ENCODE measurements around the gene EDA.

Gene EDA

DNA sequence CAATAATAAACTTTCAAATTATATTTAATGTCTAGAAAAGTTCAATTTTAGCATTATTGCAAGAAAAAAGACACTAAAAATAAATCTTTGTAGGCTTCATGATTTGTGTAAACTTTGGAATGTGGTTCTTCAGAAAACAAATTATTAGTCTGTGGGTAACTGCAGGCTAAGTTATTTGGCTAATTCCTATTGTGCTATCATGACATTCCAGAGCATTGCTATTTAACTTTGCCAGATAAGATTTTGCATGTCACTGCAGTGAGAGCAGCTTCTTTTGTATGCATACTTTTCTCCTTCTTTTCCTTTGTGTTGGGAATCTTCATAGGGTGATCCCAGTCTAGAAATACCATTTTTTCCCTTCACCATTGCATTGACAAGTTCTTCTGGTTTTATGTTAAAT, 303.8 kb downstream of the EDA start:
- TF ChIP-seq, protein P1, sequence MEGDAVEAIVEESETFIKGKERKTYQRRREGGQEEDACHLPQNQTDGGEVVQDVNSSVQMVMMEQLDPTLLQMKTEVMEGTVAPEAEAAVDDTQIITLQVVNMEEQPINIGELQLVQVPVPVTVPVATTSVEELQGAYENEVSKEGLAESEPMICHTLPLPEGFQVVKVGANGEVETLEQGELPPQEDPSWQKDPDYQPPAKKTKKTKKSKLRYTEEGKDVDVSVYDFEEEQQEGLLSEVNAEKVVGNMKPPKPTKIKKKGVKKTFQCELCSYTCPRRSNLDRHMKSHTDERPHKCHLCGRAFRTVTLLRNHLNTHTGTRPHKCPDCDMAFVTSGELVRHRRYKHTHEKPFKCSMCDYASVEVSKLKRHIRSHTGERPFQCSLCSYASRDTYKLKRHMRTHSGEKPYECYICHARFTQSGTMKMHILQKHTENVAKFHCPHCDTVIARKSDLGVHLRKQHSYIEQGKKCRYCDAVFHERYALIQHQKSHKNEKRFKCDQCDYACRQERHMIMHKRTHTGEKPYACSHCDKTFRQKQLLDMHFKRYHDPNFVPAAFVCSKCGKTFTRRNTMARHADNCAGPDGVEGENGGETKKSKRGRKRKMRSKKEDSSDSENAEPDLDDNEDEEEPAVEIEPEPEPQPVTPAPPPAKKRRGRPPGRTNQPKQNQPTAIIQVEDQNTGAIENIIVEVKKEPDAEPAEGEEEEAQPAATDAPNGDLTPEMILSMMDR (conservative IDR thresholded peaks at IDR 0.05; ENCODE audit: low read depth, low read length): no peak
- no peak for DNase-seq (ENCODE audit: low read depth)
- H3K4me3 ChIP-seq (ENCODE audit: low read length): no peak overlapping the region

DNA sequence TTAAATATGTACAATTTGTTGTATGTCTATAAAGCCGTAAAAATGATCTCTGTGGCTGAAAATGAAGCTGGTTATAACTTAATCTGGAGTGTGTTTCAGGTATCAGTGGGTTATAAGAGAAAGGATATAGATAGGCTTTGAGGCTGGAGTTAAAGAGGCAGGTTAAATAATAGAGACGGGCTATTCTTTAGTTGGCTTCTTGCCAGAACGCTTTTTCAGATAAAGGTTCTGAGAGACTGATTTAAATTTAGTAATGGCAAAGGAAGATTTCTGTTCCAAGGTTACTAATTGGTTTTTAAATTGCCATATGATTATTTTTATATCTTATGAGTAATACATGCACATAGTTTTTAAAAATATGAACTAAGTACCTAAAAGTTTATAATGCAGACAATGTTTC, 316.4 kb downstream of the EDA start:
- H3K4me3 ChIP-seq (ENCODE audit: low read length): no peak overlapping the region
- DNase-seq (ENCODE audit: low read depth): no peak
- TF ChIP-seq, protein P1 (conservative IDR thresholded peaks at IDR 0.05; ENCODE audit: low read depth, low read length): no peak

DNA sequence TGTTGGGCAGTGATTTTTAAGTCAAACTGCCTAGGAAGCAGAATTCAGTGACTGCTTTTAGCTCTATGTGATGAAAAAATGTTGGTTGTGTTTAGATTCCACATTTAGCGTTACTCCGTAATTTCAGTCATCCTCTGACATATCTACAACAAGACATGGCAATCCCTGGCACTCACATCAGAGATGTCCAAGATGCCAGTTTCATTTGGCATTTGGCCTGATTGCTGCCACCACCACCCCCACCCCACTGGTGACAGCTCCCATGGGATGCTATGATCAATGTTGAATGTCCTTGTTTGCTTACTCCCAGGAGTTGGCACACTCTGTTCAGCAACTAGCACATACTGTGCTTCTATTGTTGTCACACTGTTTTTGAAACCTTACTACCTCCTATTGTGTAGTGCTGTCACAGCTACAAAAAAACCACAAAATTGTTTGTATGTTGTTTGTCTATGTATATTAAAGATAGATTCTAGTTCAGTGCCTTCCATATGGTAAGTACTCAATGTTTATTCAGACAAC, 332.4 kb downstream of the EDA start:
- TF ChIP-seq, protein P1 (conservative IDR thresholded peaks at IDR 0.05; ENCODE audit: low read depth, low read length): no peak
- no peak overlapping the region for H3K4me3 ChIP-seq (ENCODE audit: low read length)
- DNase-seq (ENCODE audit: low read depth): no peak

GRCh38 chrX:69951753-69952152, 335.8 kb downstream of the EDA start:
- DNase-seq (ENCODE audit: low read depth): no peak
- TF ChIP-seq, protein P1 (conservative IDR thresholded peaks at IDR 0.05; ENCODE audit: low read depth, low read length): no peak
- no peak overlapping the region for H3K4me3 ChIP-seq (ENCODE audit: low read length)

- DNase-seq (ENCODE audit: low read depth): no peak
- H3K4me3 ChIP-seq (ENCODE audit: low read length): no peak overlapping the region
- TF ChIP-seq, protein P1 (conservative IDR thresholded peaks at IDR 0.05; ENCODE audit: low read depth, low read length): no peak
Observed at GRCh38 chrX:69959712-69960111, 343.8 kb downstream of the EDA start.

GRCh38 chrX:69961365-69962072, 345.6 kb downstream of the EDA start:
- no peak for DNase-seq (ENCODE audit: low read depth)
- TF ChIP-seq, protein P1 (conservative IDR thresholded peaks at IDR 0.05; ENCODE audit: low read depth, low read length): no peak
- no peak overlapping the region for H3K4me3 ChIP-seq (ENCODE audit: low read length)

- TF ChIP-seq, protein P1 (conservative IDR thresholded peaks at IDR 0.05; ENCODE audit: low read depth, low read length): no peak
- DNase-seq (ENCODE audit: low read depth): no peak
- no peak overlapping the region for H3K4me3 ChIP-seq (ENCODE audit: low read length)
Observed at GRCh38 chrX:69968950-69969349, 353.0 kb downstream of the EDA start.

Data from retinal pigment epithelial cell (primary cell).